ENCODE results near the gene AFDN.
"Not testable (repeated sequence)": the region's sequence is repeated elsewhere in the genome, so short reads cannot be mapped to it uniquely, and the experiment has no call there.

Gene AFDN

GRCh38 chr6:167998215-167998614, 171.5 kb downstream of the AFDN start:
- DNase-seq (ENCODE audit: low read depth) = no peak
- TF ChIP-seq POLR2A (IDR thresholded peaks at IDR 0.05; ENCODE audit: extremely low read depth, insufficient read length) = no peak
- TF ChIP-seq, protein P1, sequence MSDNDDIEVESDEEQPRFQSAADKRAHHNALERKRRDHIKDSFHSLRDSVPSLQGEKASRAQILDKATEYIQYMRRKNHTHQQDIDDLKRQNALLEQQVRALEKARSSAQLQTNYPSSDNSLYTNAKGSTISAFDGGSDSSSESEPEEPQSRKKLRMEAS (IDR thresholded peaks at IDR 0.05; ENCODE audit: low read depth, low read length) = no peak
- no peak for TF ChIP-seq MYC (IDR thresholded peaks at IDR 0.05; ENCODE audit: low read depth, low read length)
- no peak overlapping the region for H3K4me3 ChIP-seq (ENCODE audit: low read depth, low read length)

DNA sequence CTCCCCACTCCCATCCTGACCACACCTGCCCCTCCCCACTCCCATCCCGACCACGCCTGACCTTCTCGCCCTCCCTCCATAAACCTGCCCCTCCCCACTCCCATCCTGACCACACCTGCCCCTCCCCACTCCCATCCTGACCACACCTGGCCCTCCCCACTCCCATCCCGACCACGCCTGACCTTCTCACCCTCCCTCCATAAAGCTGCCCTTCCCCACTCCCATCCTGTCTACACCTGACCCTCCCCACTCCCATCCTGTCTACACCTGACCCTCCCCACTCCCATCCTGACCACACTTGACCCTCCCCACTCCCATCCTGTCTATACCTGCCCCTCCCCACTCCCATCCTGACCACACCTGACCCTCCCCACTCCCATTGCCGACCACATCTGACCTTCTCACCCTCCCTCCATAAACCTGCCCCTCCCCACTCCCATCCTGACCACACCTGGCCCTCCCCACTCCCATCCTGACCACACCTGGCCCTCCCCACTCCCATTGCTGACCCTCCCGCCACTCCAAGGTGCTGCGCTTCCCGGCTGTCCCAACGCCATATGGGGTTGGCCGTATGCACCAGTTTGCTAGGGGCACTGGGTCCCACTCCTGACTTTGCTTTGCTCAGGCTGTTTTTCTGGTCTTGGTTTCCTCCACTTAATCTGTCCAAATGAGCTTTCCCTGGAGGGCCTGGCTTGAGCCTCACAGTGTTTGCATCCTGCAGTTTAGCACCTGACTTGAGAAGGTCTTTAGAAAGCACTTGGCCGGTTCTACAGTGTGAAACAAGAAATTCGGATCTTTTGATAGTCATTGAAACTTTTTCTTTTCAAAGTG, 173.7 kb downstream of the AFDN start:
- TF ChIP-seq, protein P2, sequence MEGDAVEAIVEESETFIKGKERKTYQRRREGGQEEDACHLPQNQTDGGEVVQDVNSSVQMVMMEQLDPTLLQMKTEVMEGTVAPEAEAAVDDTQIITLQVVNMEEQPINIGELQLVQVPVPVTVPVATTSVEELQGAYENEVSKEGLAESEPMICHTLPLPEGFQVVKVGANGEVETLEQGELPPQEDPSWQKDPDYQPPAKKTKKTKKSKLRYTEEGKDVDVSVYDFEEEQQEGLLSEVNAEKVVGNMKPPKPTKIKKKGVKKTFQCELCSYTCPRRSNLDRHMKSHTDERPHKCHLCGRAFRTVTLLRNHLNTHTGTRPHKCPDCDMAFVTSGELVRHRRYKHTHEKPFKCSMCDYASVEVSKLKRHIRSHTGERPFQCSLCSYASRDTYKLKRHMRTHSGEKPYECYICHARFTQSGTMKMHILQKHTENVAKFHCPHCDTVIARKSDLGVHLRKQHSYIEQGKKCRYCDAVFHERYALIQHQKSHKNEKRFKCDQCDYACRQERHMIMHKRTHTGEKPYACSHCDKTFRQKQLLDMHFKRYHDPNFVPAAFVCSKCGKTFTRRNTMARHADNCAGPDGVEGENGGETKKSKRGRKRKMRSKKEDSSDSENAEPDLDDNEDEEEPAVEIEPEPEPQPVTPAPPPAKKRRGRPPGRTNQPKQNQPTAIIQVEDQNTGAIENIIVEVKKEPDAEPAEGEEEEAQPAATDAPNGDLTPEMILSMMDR (IDR thresholded peaks at IDR 0.05; ENCODE audit: low read depth, low read length) = no peak
- TF ChIP-seq POLR2A (IDR thresholded peaks at IDR 0.05; ENCODE audit: extremely low read depth, insufficient read length) = no peak
- no peak for DNase-seq (ENCODE audit: low read depth)
- no peak overlapping the region for H3K4me3 ChIP-seq (ENCODE audit: low read depth, low read length)

DNA sequence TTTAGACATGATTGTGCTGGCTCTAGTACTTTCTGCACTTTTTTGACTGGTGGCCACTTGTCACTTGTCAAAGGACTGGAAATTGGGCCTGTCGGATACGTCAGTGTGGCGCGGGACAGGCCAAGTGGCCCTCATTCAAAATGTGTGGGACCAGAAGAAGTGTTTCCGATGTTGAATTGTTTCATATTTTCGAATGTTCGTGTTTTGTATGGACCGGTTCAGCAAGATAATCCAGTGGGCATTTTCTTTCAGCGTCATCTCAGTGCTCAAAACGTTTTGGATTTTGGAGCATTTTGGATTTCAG, 174.3 kb downstream of the AFDN start:
- TF ChIP-seq, protein P2 (IDR thresholded peaks at IDR 0.05; ENCODE audit: low read depth, low read length) = no peak
- no peak for TF ChIP-seq POLR2A (IDR thresholded peaks at IDR 0.05; ENCODE audit: extremely low read depth, insufficient read length)
- TF ChIP-seq, protein P1 (IDR thresholded peaks at IDR 0.05; ENCODE audit: low read depth, low read length) = no peak
- TF ChIP-seq MYC (IDR thresholded peaks at IDR 0.05; ENCODE audit: low read depth, low read length) = no peak
- no peak overlapping the region for H3K4me3 ChIP-seq (ENCODE audit: low read depth, low read length)
- DNase-seq (ENCODE audit: low read depth) = no peak

DNA sequence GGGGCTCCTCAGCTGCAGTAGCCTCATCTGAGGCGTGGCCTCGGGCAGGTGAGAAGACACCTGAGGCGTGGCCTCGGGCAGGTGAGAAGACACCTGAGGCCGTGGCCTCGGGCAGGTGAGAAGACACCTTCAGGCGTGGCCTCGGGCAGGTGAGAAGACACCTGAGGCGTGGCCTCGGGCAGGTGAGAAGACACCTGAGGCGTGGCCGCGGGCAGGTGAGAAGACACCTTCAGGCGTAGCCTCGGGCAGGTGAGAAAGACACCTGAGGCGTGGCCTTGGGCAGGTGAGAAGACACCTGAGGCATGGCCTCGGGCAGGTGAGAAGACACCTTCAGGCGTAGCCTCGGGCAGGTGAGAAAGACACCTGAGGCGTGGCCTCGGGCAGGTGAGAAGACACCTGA, 174.8 kb downstream of the AFDN start:
- DNase-seq (ENCODE audit: low read depth); H3K4me3 ChIP-seq (ENCODE audit: low read depth, low read length): not testable (repeated sequence)

DNA sequence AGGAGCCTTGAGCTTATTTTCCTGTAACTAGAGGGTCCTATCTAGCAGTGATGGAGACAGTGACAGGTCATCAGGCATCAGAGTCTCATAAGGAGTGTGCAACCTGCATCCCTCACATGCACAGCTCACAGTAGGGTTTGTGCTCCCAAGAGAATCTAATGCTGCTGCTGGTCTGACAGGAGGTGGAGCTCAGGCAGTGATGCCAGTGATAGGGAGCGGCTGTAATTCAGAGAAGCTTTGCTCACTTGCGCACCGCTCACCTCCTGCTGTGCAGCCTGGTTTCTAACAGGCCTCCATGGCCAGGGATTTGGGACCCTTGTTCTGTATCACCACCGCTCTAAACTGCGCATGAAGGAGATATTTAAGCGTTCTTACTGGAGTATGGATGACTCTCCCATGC, 176.1 kb downstream of the AFDN start:
- H3K4me3 ChIP-seq (ENCODE audit: low read depth, low read length) = no peak overlapping the region
- TF ChIP-seq POLR2A (IDR thresholded peaks at IDR 0.05; ENCODE audit: extremely low read depth, insufficient read length) (no peak), MYC (IDR thresholded peaks at IDR 0.05; ENCODE audit: low read depth, low read length) (no peak)
- TF ChIP-seq, protein P1 (IDR thresholded peaks at IDR 0.05; ENCODE audit: low read depth, low read length) = no peak
- TF ChIP-seq, protein P2 (IDR thresholded peaks at IDR 0.05; ENCODE audit: low read depth, low read length) = no peak
- DNase-seq (ENCODE audit: low read depth) = no peak

GRCh38 chr6:168004023-168004422, 177.3 kb downstream of the AFDN start:
- no peak for DNase-seq (ENCODE audit: low read depth)
- no peak overlapping the region for H3K4me3 ChIP-seq (ENCODE audit: low read depth, low read length)
- no peak for TF ChIP-seq MYC (IDR thresholded peaks at IDR 0.05; ENCODE audit: low read depth, low read length)
- no peak for TF ChIP-seq POLR2A (IDR thresholded peaks at IDR 0.05; ENCODE audit: extremely low read depth, insufficient read length)
- TF ChIP-seq, protein P2 (IDR thresholded peaks at IDR 0.05; ENCODE audit: low read depth, low read length) = no peak
- TF ChIP-seq, protein P1 (IDR thresholded peaks at IDR 0.05; ENCODE audit: low read depth, low read length) = no peak

- no peak overlapping the region for H3K4me3 ChIP-seq (ENCODE audit: low read depth, low read length)
- no peak for TF ChIP-seq MYC (IDR thresholded peaks at IDR 0.05; ENCODE audit: low read depth, low read length)
- TF ChIP-seq, protein P1 (IDR thresholded peaks at IDR 0.05; ENCODE audit: low read depth, low read length) = no peak
- no peak for TF ChIP-seq POLR2A (IDR thresholded peaks at IDR 0.05; ENCODE audit: extremely low read depth, insufficient read length)
- TF ChIP-seq, protein P2 (IDR thresholded peaks at IDR 0.05; ENCODE audit: low read depth, low read length) = no peak
- DNase-seq (ENCODE audit: low read depth) = no peak
These were observed 178.2 kb downstream of the AFDN start for GRCh38 chr6:168004945-168005344.
